ENCODE data around the gene POLR3E.
"Not testable (repeated sequence)": the region's sequence is repeated elsewhere in the genome, so short reads cannot be mapped to it uniquely, and the experiment has no call there.

POLR3E gene

GRCh38 chr16:22337045-22337444 is 39.8 kb downstream of the POLR3E start:
- FAIRE-seq: no peak

GRCh38 chr16:22337849-22338635 is 40.8 kb downstream of the POLR3E start:
- FAIRE-seq: no peak

GRCh38 chr16:22340945-22341344 is 43.7 kb downstream of the POLR3E start:
- no peak for FAIRE-seq

DNA sequence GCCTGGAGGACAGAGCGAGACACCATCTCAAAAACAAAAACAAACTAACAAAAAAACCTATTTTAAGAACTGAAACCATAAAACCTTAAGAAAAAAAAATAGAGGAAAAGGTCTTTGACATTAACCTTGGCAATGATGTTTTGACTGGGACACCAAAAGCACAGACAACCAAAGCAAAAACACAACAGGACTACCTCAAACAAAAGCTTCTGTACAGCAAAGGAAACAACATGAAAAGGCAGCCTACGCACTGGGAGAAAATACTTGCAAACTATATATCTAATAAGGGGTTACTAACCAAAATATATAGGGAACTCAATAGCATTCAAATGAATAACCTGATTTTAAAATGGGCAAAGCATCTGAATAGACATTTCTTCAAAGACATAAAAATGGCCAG is 44.9 kb downstream of the POLR3E start:
- FAIRE-seq: no peak

- no peak for FAIRE-seq
Observed at GRCh38 chr16:22346483-22346882, 49.3 kb downstream of the POLR3E start.

- FAIRE-seq: no peak
Observed at GRCh38 chr16:22347100-22347820, 50.1 kb downstream of the POLR3E start.

DNA sequence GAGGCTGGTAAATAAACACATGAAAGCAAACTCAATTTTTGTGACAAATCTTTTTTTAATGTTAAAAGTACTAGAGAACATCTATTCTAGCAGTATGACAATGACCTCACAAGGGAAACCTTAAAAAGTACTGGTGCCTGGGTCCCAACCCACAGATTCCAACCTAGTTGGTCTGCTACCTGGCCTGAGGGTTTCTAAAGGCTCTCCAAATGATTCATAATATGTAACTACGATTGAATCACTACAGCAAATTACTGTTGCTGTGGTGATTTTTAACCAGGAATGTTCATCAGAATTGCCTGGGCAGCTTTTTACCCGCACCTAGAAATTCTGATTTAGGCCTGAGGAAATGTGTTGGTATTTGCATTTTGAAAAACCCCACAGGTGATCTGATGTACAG is 51.1 kb downstream of the POLR3E start:
- no peak for FAIRE-seq

DNA sequence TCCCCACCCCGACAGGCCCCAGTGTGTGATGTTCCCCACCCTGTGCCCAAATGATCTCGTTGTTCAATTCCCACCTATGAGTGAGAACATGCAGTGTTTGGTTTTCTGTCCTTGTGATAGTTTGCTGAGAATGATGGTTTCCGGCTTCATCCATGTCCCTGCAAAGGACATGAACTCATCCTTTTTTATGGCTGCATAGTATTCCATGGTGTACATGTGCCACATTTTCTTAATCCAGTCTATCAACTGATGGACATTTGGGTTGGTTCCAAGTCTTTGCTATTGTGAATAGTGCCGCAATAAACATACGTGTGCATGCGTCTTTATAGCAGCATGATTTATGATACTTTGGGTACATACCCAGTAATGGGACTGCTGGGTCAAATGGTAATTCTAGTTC is 53.8 kb downstream of the POLR3E start:
- FAIRE-seq: not testable (repeated sequence)

DNA sequence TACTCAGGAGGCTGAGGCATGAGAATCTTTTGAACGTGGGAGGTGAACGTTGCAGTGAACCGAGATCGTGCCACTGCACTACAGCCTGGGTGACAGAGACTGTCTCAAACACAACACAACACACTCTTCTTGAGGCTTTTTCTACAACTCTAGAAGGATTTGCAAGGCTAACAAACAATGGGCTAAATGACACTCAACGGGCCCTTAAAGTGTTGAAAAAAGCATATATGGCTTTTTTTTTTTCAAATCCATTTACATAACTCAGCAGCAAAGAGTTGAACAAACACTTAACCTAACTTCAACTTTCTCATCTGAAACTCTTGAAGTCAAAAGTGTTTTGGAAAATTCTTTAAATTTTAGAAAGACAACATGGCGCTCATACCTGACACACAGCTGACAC is 54.9 kb downstream of the POLR3E start:
- no peak for FAIRE-seq

GRCh38 chr16:22352723-22353122 is 55.5 kb downstream of the POLR3E start:
- FAIRE-seq: no peak

DNA sequence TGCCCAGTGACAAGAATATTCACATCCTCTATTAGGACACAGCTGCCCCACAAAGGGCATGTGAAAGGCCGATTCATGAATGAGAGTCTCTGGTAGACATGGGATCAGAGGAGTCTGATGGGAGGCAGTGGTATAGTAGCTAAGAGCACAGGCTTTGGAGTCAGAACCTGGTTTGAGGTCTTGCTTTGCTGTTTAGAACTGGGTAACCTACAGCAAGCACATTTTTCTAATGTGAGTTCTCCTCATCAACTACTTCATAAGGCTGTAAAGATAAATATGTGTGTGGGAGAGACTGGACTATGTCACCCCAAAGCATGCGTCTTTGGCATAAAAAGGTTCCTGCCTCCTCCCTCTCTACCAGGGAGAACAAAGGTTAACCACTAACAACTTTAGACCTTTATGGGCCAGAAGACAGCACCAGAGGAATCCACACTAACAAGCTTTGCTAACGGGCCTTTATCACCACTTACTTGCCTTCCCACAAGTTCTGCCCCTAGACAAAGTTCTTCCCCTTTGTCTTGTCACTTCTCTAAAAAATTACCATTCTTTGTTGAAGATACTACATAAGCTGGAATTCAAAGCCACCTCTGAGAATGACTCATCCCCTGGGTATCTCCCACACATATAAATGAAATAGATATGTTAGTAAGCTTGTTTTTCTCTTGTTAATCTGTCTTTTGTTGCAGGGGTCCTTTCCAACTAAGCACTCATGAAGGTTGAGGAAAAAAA is 56.1 kb downstream of the POLR3E start:
- FAIRE-seq: no peak

- no peak for FAIRE-seq
Observed at GRCh38 chr16:22353933-22354541, 56.8 kb downstream of the POLR3E start.

DNA sequence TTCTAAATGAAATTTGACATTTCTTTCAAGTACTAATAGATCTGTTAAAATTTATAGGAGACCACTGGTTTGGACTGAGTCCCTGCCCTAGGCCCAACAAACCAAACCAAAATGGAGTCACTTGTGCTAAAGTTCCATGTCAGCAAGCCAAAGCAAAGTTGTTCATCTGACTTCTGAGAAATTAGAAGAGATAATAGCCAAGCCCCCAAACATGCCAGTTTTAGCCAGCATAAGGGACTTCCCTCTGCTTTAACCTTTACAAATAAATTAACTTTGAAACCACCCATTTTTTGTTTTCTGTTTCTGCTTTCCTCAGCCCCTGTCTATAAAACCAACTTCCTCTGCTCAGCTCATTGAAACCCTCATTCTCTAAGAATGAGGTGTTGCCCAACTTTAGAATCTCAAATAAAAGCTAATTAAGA is 58.3 kb downstream of the POLR3E start:
- FAIRE-seq: no peak

DNA sequence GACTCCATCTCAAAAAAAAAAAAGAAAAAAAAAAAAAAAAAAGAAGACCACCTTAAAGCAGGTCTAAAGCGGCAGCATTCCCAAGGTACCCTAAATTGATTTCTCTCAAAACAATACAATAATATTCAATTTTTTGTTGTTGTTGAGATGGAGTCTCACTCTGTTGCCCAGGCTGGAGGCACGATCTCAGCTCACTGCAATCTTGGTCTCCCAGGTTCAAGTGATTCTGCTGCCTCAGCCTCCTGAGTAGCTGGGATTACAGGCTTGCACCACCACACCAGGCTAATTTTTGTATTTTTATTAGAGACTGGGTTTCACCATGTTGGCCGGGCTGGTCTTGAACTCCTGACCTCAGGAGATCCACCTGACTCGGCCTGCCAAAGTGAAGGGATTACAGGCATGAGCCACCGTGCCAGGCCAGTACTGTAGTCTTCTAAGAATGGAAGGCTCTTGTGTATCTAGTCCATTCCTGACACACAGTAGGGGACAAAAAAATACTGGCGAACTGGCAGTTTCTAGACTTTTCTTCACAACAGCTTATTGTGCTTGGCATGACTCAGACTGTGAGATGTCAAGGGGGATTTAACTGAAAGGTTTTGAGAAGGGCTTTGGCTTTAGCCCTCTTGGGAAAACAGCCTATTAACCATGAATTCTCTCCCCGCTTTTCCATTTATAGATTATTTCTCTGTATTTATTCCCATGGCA is 59.9 kb downstream of the POLR3E start:
- FAIRE-seq: no peak

GRCh38 chr16:22357635-22357971 is 60.4 kb downstream of the POLR3E start:
- FAIRE-seq: no peak

- FAIRE-seq: no peak
Observed at GRCh38 chr16:22358000-22358399, 60.8 kb downstream of the POLR3E start.

DNA sequence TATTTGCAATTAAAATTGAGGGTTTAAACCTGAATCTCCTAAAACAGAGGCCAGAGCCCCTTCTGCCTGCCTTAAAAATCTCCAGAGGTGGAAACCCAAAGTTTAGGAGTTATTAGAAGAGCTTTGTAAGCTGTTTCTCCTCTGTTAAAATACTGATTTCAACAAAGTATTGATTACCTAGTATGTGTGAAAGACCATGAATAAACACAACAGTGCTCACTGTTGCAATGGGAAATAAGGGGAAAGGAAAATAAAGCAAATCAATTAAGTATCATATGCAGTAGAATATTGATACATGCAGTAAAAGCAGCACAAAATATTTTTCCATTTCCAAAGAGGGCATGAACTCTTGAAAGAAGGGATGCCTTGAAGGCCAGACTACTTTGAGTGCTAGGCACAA is 62.5 kb downstream of the POLR3E start:
- no peak for FAIRE-seq

GRCh38 chr16:22360963-22361659 is 63.9 kb downstream of the POLR3E start:
- FAIRE-seq: no peak

DNA sequence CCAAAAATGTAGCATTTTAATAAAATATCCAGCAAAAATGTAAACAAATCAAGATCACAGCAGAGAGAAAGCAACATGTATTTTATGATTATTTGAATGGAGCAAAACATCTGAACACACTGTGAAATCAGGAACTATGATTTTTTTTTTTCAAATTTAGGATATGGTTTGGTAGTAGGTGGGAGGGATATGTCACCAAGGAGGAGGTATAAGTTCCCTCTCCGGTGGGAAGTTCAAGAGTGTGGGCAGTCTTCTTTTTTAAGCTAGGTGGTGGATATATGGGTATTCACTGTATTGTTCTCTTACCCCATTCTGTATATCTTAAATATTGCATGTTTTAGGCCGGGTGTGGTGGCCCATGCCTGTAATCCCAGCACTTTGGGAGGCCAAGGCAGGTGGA is 67.0 kb downstream of the POLR3E start:
- no peak for FAIRE-seq

- FAIRE-seq: no peak
Observed at GRCh38 chr16:22366371-22366770, 69.2 kb downstream of the POLR3E start.

DNA sequence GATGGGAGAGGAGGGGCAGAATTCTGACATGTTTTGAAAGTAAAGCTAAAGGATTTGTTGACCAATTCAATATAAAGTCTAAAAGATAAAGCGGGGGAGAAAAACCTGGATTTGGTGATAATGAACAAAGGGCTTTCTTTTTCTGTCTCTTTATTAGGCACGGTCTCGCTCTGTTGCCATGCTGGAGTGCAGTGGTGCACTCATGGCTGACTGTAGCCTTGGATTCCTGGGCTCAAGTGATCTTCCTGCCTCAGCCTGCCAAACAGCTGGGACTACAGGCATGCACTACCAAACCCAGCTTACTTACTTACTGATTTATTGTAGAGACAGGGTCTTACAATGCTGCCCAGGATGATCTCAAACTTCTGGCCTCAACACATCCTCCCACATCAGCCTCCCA is 69.7 kb downstream of the POLR3E start:
- FAIRE-seq: no peak

- FAIRE-seq: peak; percentile 5
Observed at GRCh38 chr16:22368200-22368826, 71.1 kb downstream of the POLR3E start.
